Activated CD4-positive, alpha-beta T cell treated with anti-CD3 and anti-CD28 coated beads, Interleukin-2, amount 50 U/mL, for 24 hours (primary cell): Measurements from ENCODE around the gene ZNF205.
A peak's percentile ranks its signal among the peaks of the same experiment; 100 is the strongest.

Source experiments
- DNase-seq, 2 donors: peaks; one replicate each; pipeline ENCODE4 v3.0.0-alpha.2; 2020; ENCODE audit warnings: low read depth in 1 of 2, low spot score in 1 of 2

The ZNF205 gene

GRCh38 chr16:3101018-3101840 lies 11.2 kb upstream of the ZNF205 start:
- DNase-seq, result no peak

- no peak for DNase-seq
Observed at GRCh38 chr16:3101841-3102470, 10.4 kb upstream of the ZNF205 start.

GRCh38 chr16:3106205-3106928 lies 6.0 kb upstream of the ZNF205 start:
- peak; percentile 84 to 85 for DNase-seq

- DNase-seq, result no peak
Observed at GRCh38 chr16:3112881-3113574, 642 bp downstream of the ZNF205 start.

- DNase-seq, result no peak
Observed at GRCh38 chr16:3113765-3114479, 1.5 kb downstream of the ZNF205 start.

GRCh38 chr16:3115003-3115402 lies 2.6 kb downstream of the ZNF205 start:
- no peak for DNase-seq

GRCh38 chr16:3115561-3115960 lies 3.2 kb downstream of the ZNF205 start:
- no peak for DNase-seq

GRCh38 chr16:3118204-3118790 lies 5.9 kb downstream of the ZNF205 start:
- DNase-seq, result no peak

- DNase-seq, result no peak
Observed at GRCh38 chr16:3118846-3119245, 6.5 kb downstream of the ZNF205 start.

GRCh38 chr16:3119286-3119685 lies 6.9 kb downstream of the ZNF205 start:
- DNase-seq, result no peak

GRCh38 chr16:3119701-3120408 lies 7.5 kb downstream of the ZNF205 start:
- DNase-seq, result no peak

- DNase-seq, result no peak
Observed at GRCh38 chr16:3120435-3120834, 8.0 kb downstream of the ZNF205 start.

GRCh38 chr16:3121851-3122467 lies 9.6 kb downstream of the ZNF205 start:
- no peak for DNase-seq

- DNase-seq, result no peak
Observed at GRCh38 chr16:3122926-3123570, 10.7 kb downstream of the ZNF205 start.

- peak; percentile 93 to 94 for DNase-seq
Observed at GRCh38 chr16:3123986-3124886, 11.8 kb downstream of the ZNF205 start.

GRCh38 chr16:3127745-3128144 lies 15.4 kb downstream of the ZNF205 start:
- DNase-seq, result no peak
